CD4-positive, alpha-beta T cell (primary cell): ENCODE results near the gene PIP5K1C. TPM values are rescaled to one million over a fixed set of nuclear protein-coding genes. Genes with fewer than 3 reads are reported as not detected.
"Not testable (repeated sequence)": the region's sequence is repeated elsewhere in the genome, so short reads cannot be mapped to it uniquely, and the experiment has no call there.

Experiments
- ATAC-seq: fragments of 200-7000 bp; cut with Tn5 transposase; one replicate; pipeline ENCODE4 v1.10.0; 2022; ENCODE audit warnings: mild to moderate bottlenecking; ENCODE audit not compliant: poor library complexity
- CTCF ChIA-PET: fragments of 350-600 bp; sonication (Branson Sonifier 250); formaldehyde crosslinking; loops from one replicate; lab custom pipeline; 2021; ENCODE audit warnings: antibody characterized with exemption, inconsistent platforms; lab: Charles Lee
- POLR2A ChIA-PET: fragments of 350-600 bp; sonication (Branson Sonifier 250); formaldehyde crosslinking; loops from one replicate; lab custom pipeline; 2021; ENCODE audit warnings: antibody characterized with exemption, inconsistent platforms; lab: Charles Lee
- DNase-seq, 14 experiments: peaks; one replicate each; pipeline ENCODE4 v3.0.0-alpha.2; 2013 to 2020; ENCODE audit warnings: mixed read lengths in 2 of 14
- H3K27ac ChIP-seq, 2 donors: one replicate each; pipeline versions ENCODE4 v1.5.1 to v1.7.0; 2013; ENCODE audit warnings: low read length in 2 of 2, low read depth in 1 of 2, mild to moderate bottlenecking in 1 of 2
- H3K27me3 ChIP-seq, 2 experiments: 1 replicate in 1 of 2; 2 replicates in 1 of 2; pipeline versions ENCODE4 v1.6.1 to v1.7.0; 2013; ENCODE audit warnings: low read length in 2 of 2, control low read depth in 1 of 2, mild to moderate bottlenecking in 1 of 2, moderate library complexity in 1 of 2; ENCODE audit not compliant: insufficient read depth in 2 of 2, control insufficient read depth in 1 of 2
- H3K36me3 ChIP-seq: one replicate; pipeline ENCODE4 v1.6.1; 2013; ENCODE audit warnings: low read length, control low read depth; ENCODE audit not compliant: insufficient read depth
- H3K4me1 ChIP-seq: one replicate; pipeline ENCODE4 v1.6.1; 2013; ENCODE audit warnings: low read length, control low read depth; ENCODE audit not compliant: insufficient read depth
- H3K4me3 ChIP-seq: one replicate; pipeline ENCODE4 v1.5.1; 2013; ENCODE audit warnings: mild to moderate bottlenecking, low read length, moderate library complexity
- H3K9me3 ChIP-seq, 2 experiments: 1 replicate in 1 of 2; 2 replicates in 1 of 2; pipeline versions ENCODE4 v1.6.1 to v1.7.0; 2013; ENCODE audit warnings: low read length in 2 of 2, mild to moderate bottlenecking in 2 of 2, control low read depth in 1 of 2, moderate library complexity in 1 of 2; ENCODE audit not compliant: control insufficient read depth in 1 of 2, insufficient read depth in 1 of 2
- H3K27ac Mint-ChIP-seq: one replicate; pipeline ENCODE4 v1.8.0; 2020; ENCODE audit warnings: mixed read lengths
- H3K27me3 Mint-ChIP-seq: one replicate; pipeline ENCODE4 v1.8.0; 2021; ENCODE audit warnings: mixed read lengths
- H3K36me3 Mint-ChIP-seq: one replicate; pipeline ENCODE4 v1.8.0; 2021; ENCODE audit warnings: low read depth, mixed read lengths
- H3K4me1 Mint-ChIP-seq: one replicate; pipeline ENCODE4 v1.8.0; 2021; ENCODE audit warnings: low read depth, mixed read lengths
- H3K4me3 Mint-ChIP-seq: one replicate; pipeline ENCODE4 v1.8.0; 2020; ENCODE audit warnings: mild to moderate bottlenecking, mixed read lengths
- H3K9me3 Mint-ChIP-seq: one replicate; pipeline ENCODE4 v1.8.0; 2020; ENCODE audit warnings: mixed read lengths
- CTCF ChIP-seq: fragments of 200-600 bp; IDR thresholded peaks from one replicate; pipeline ENCODE4 v1.8.0; 2022; ENCODE audit warnings: antibody characterized with exemption, mild to moderate bottlenecking
- intact Hi-C, 2 experiments: fragments of 100-400 bp; cut with DNase I in 1 of 2; cut with micrococcal nuclease in 1 of 2; formaldehyde crosslinking; loops; one replicate each; pipeline versions ENCODE4 v1.15.1 to v1.9.0; 2023 to 2025; cut with DNase I, micrococcal nuclease
- total RNA-seq, 174 experiments: library from RNA in 2 of 174; stranded (reverse) in 2 of 174; gene quantifications; one replicate each; pipeline ENCODE4 v1.2.3 and lab custom pipeline; 2021 to 2026

Gene PIP5K1C
- total RNA-seq, 2 experiments from 2014 or later = 14.7 to 15.5 TPM

- H3K27me3 Mint-ChIP-seq = no peaks in the 10 kb centered on the region
- H3K4me1 ChIP-seq = peaks cover 28% of the 10 kb centered on the region
- H3K27me3 ChIP-seq = no peaks in the 10 kb centered on the region
- H3K27ac Mint-ChIP-seq = no peak overlapping the region
- no peak overlapping the region for H3K4me3 Mint-ChIP-seq
- POLR2A ChIA-PET = no interaction called here
- H3K36me3 Mint-ChIP-seq = peaks cover 8% of the 10 kb centered on the region
- peaks cover 15% of the 10 kb centered on the region for H3K36me3 ChIP-seq
- intact Hi-C loops = loop anchor here (5.0 to 10.0 kb wide), 4 partner anchors 155 to 537 kb away; no protein-coding TSS in a partner anchor
- no peaks in the 10 kb centered on the region for H3K9me3 ChIP-seq
- TF ChIP-seq CTCF = no peak
- DNase-seq (no peak), ATAC-seq (no peak)
- no peaks in the 10 kb centered on the region for H3K9me3 Mint-ChIP-seq
- CTCF ChIA-PET = no interaction called here
- H3K4me3 ChIP-seq = no peak overlapping the region
- peaks cover 16% of the 10 kb centered on the region for H3K4me1 Mint-ChIP-seq
- no peak overlapping the region for H3K27ac ChIP-seq
Measured at GRCh38 chr19:3667766-3668165, 32.5 kb downstream of the PIP5K1C start.

- no peak overlapping the region for H3K27ac ChIP-seq
- peaks cover 15% of the 10 kb centered on the region for H3K36me3 ChIP-seq
- H3K4me1 Mint-ChIP-seq = peaks cover 13% of the 10 kb centered on the region
- no peak for ATAC-seq
- ChIA-PET POLR2A (interaction anchor here (1.2 kb wide), 1 partner anchor 33 kb away, joined by 3 read pairs; the partner anchor contains the start of gene PIP5K1C), CTCF (interaction anchor here (0.6 kb wide), 1 partner anchor 33 kb away, joined by 3 read pairs; the partner anchor contains the start of gene PIP5K1C)
- no peak overlapping the region for H3K4me3 Mint-ChIP-seq
- no peak for TF ChIP-seq CTCF
- H3K4me3 ChIP-seq = no peak overlapping the region
- H3K27me3 ChIP-seq = no peaks in the 10 kb centered on the region
- no peak overlapping the region for H3K27ac Mint-ChIP-seq
- DNase-seq = no peak
- no peaks in the 10 kb centered on the region for H3K9me3 Mint-ChIP-seq
- H3K36me3 Mint-ChIP-seq = peaks cover 8% of the 10 kb centered on the region
- peaks cover 26% of the 10 kb centered on the region for H3K4me1 ChIP-seq
- H3K9me3 ChIP-seq = no peaks in the 10 kb centered on the region
- intact Hi-C loops = loop anchor here (5.0 to 10.0 kb wide), 4 partner anchors 155 to 538 kb away; no protein-coding TSS in a partner anchor
- H3K27me3 Mint-ChIP-seq = no peaks in the 10 kb centered on the region
Measured at GRCh38 chr19:3667037-3667638, 33.1 kb downstream of the PIP5K1C start.

- H3K9me3 ChIP-seq, ATAC-seq, H3K4me3 Mint-ChIP-seq, H3K27me3 Mint-ChIP-seq, H3K27me3 ChIP-seq, H3K4me1 Mint-ChIP-seq, H3K27ac ChIP-seq, H3K4me3 ChIP-seq, DNase-seq, H3K27ac Mint-ChIP-seq, H3K9me3 Mint-ChIP-seq, H3K36me3 Mint-ChIP-seq: not testable (repeated sequence)
- CTCF ChIA-PET = interaction anchor here (0.6 kb wide), 1 partner anchor 290 kb away, joined by 4 read pairs; no protein-coding TSS in a partner anchor
- Histone ChIP-seq H3K4me1 (peaks cover 19% of the 10 kb centered on the region), H3K36me3 (peaks cover 15% of the 10 kb centered on the region)
- intact Hi-C loops = loop anchor here (1.0 to 10.0 kb wide), 7 partner anchors 34 to 538 kb away; partner anchors contain the start of gene PIP5K1C (in 2 of the 2)
- POLR2A ChIA-PET = interaction anchor here (1.2 kb wide), 1 partner anchor 34 kb away, joined by 3 read pairs; the partner anchor contains the start of gene PIP5K1C
Measured at GRCh38 chr19:3666545-3666856, 33.8 kb downstream of the PIP5K1C start.
